CD14-positive monocyte (primary cell): Measurements from ENCODE around the gene BTBD19. TPM values are rescaled to one million over a fixed set of nuclear protein-coding genes. Genes with fewer than 3 reads are reported as not detected.

Source experiments
- DNase-seq, 3 donors: peaks; one replicate each; pipeline ENCODE4 v3.0.0-alpha.2; 2011 to 2022
- H2AFZ ChIP-seq: 2 replicates; pipeline ENCODE4 v1.6.0; 2012; ENCODE audit warnings: mild to moderate bottlenecking, low read depth, low read length, inconsistent platforms; ENCODE audit not compliant: insufficient read depth, poor library complexity, severe bottlenecking
- H3K27ac ChIP-seq, 2 donors: 1 replicate in 1 of 2; 2 replicates in 1 of 2; pipeline ENCODE4 v1.5.1; 2012 to 2013; ENCODE audit warnings: low read length in 2 of 2, control low read depth in 1 of 2, inconsistent platforms in 1 of 2, low read depth in 1 of 2, mild to moderate bottlenecking in 1 of 2
- H3K27me3 ChIP-seq, 2 donors: one replicate each; pipeline versions ENCODE4 v1.6.0 to v1.6.1; 2011 to 2013; ENCODE audit warnings: low read length in 2 of 2; ENCODE audit not compliant: control insufficient read depth in 2 of 2, insufficient read depth in 2 of 2
- H3K36me3 ChIP-seq, 2 donors: replicated peaks in 1 of 2; 1 replicate in 1 of 2; 2 replicates in 1 of 2; pipeline versions ENCODE4 v1.5.1 to v1.6.1; 2012 to 2013; ENCODE audit warnings: low read length in 2 of 2, control low read depth in 1 of 2, inconsistent platforms in 1 of 2, mild to moderate bottlenecking in 1 of 2; ENCODE audit not compliant: insufficient read depth in 2 of 2, control insufficient read depth in 1 of 2
- H3K4me1 ChIP-seq, 2 donors: 1 replicate in 1 of 2; 2 replicates in 1 of 2; pipeline versions ENCODE4 v1.5.1 to v1.6.1; 2012 to 2013; ENCODE audit warnings: low read length in 2 of 2, control low read depth in 1 of 2, inconsistent platforms in 1 of 2, mild to moderate bottlenecking in 1 of 2, moderate library complexity in 1 of 2; ENCODE audit not compliant: insufficient read depth in 2 of 2, control insufficient read depth in 1 of 2
- H3K4me2 ChIP-seq: replicated peaks from 2 replicates; pipeline ENCODE3; 2012; ENCODE audit warnings: low read length, moderate library complexity, mild to moderate bottlenecking; ENCODE audit not compliant: poor library complexity, severe bottlenecking; ENCODE audit errors: extremely low read depth
- H3K4me3 ChIP-seq, 3 experiments: fragments of 200-600 bp in 1 of 3; sonication (generic) in 1 of 3; replicated peaks in 1 of 3; 1 replicate in 2 of 3; 2 replicates in 1 of 3; pipeline ENCODE4 v1.5.1; 2011 to 2013; ENCODE audit warnings: low read length in 3 of 3, mild to moderate bottlenecking in 3 of 3, control low read depth in 2 of 3, low read depth in 2 of 3, inconsistent platforms in 1 of 3, moderate library complexity in 1 of 3
- H3K79me2 ChIP-seq: 2 replicates; pipeline ENCODE4 v1.6.0; 2012; ENCODE audit warnings: mild to moderate bottlenecking, control low read depth, inconsistent platforms, low read length, moderate library complexity; ENCODE audit not compliant: insufficient read depth
- H3K9ac ChIP-seq: 2 replicates; pipeline ENCODE4 v1.6.0; 2017; ENCODE audit warnings: low read length, mild to moderate bottlenecking; ENCODE audit not compliant: insufficient read depth, poor library complexity, severe bottlenecking
- H3K9me3 ChIP-seq, 2 donors: replicated peaks in 1 of 2; 1 replicate in 1 of 2; 2 replicates in 1 of 2; pipeline versions ENCODE4 v1.5.1 to v1.6.1; 2012 to 2013; ENCODE audit warnings: low read length in 2 of 2, control low read depth in 1 of 2; ENCODE audit not compliant: control insufficient read depth in 1 of 2, insufficient read depth in 1 of 2
- H4K20me1 ChIP-seq: 2 replicates; pipeline ENCODE4 v1.6.0; 2012; ENCODE audit warnings: mild to moderate bottlenecking, low read length, control low read depth, moderate library complexity; ENCODE audit not compliant: insufficient read depth
- H3K27ac Mint-ChIP-seq, 7 donors: one replicate each; pipeline ENCODE4 v1.8.0; 2020; ENCODE audit warnings: mild to moderate bottlenecking in 7 of 7, mixed read lengths in 7 of 7, moderate library complexity in 6 of 7, inconsistent platforms in 2 of 7
- H3K27me3 Mint-ChIP-seq, 3 donors: one replicate each; pipeline ENCODE4 v1.8.0; 2021 to 2022; ENCODE audit warnings: low read depth in 3 of 3, mild to moderate bottlenecking in 3 of 3, mixed read lengths in 3 of 3, moderate library complexity in 3 of 3, inconsistent platforms in 1 of 3
- H3K36me3 Mint-ChIP-seq, 2 donors: one replicate each; pipeline ENCODE4 v1.8.0; 2020; ENCODE audit warnings: mixed read lengths in 2 of 2, inconsistent platforms in 1 of 2, mild to moderate bottlenecking in 1 of 2
- H3K4me1 Mint-ChIP-seq: one replicate; pipeline ENCODE4 v1.8.0; 2020; ENCODE audit warnings: mild to moderate bottlenecking, mixed read lengths
- H3K4me3 Mint-ChIP-seq, 2 donors: one replicate each; pipeline ENCODE4 v1.8.0; 2020; ENCODE audit warnings: mild to moderate bottlenecking in 2 of 2, mixed read lengths in 2 of 2, moderate library complexity in 1 of 2
- H3K9me3 Mint-ChIP-seq, 7 donors: one replicate each; pipeline ENCODE4 v1.8.0; 2020 to 2022; ENCODE audit warnings: mixed read lengths in 7 of 7, mild to moderate bottlenecking in 6 of 7, moderate library complexity in 6 of 7, inconsistent platforms in 2 of 7
- CTCF ChIP-seq: fragments of 200-600 bp; IDR thresholded peaks from one replicate; pipeline ENCODE4 v1.8.0; 2022; ENCODE audit warnings: antibody characterized with exemption, mild to moderate bottlenecking
- WGBS: methylation state at CpG from one replicate; pipeline ENCODE4 v1.1.5; 2013; ENCODE audit warnings: missing lambda C conversion rate; ENCODE audit not compliant: insufficient coverage; 5-methylcytosine and 5-hydroxymethylcytosine counted together
- intact Hi-C, 2 donors: fragments of 100-400 bp; cut with micrococcal nuclease; formaldehyde crosslinking; loops; one replicate each; pipeline versions ENCODE4 v1.15.0 to v1.15.1; 2023
- polyA plus RNA-seq, 3 donors: library from polyadenylated mRNA; depleted of rRNA in 1 of 3; unstranded in 2 of 3; stranded (reverse) in 1 of 3; fragments of 300-500 nt in 2 of 3; fragments of >200 nt in 1 of 3; fragmentation: Illumina TruSeq in 2 of 3; gene quantifications; 1 replicate in 2 of 3; 2 replicates in 1 of 3; pipeline ENCODE4 v1.2.3, GENCODE V29; 2012 to 2021

The BTBD19 gene
- polyA plus RNA-seq, 3 donors, result 0.10 to 6.3 (median 0.73) TPM

- Histone ChIP-seq H3K27ac (no peak overlapping the region), H3K9me3 (no peaks in the 10 kb centered on the region), H3K79me2 (no peaks in the 10 kb centered on the region), H3K4me3 (no peak overlapping the region), H3K27me3 (no peaks in the 10 kb centered on the region), H3K36me3 (peaks cover 0 to 12% of the 10 kb centered on the region in 2 donors), H4K20me1 (no peaks in the 10 kb centered on the region), H3K9ac (no peak overlapping the region), H3K4me1 (no peaks in the 10 kb centered on the region), H3K4me2 (no peak overlapping the region), H2AFZ (no peak overlapping the region)
- intact Hi-C loops, result no loop called here
- Mint-ChIP-seq H3K4me1 (no peaks in the 10 kb centered on the region), H3K36me3 (peaks cover 28 to 42% of the 10 kb centered on the region in 2 donors), H3K27me3 (peaks cover 0 to 2% (median 0%) of the 10 kb centered on the region in 3 donors), H3K9me3 (peaks cover 0 to 5% (median 0%) of the 10 kb centered on the region in 7 donors), H3K27ac (no peak overlapping the region), H3K4me3 (no peak overlapping the region)
- TF ChIP-seq CTCF, result no peak
- 83% methylated on average over 1 of the region's 2 CpGs for WGBS
- DNase-seq, result no peak
Observed at GRCh38 chr1:44849575-44850132, 41.3 kb downstream of the BTBD19 start.

- Histone ChIP-seq H3K9me3 (no peaks in the 10 kb centered on the region), H3K27ac (no peak overlapping the region), H3K79me2 (no peaks in the 10 kb centered on the region), H2AFZ (no peak overlapping the region), H3K27me3 (no peaks in the 10 kb centered on the region), H3K4me2 (no peak overlapping the region), H3K36me3 (peaks cover 0 to 19% of the 10 kb centered on the region in 2 donors), H3K4me1 (no peaks in the 10 kb centered on the region), H4K20me1 (no peaks in the 10 kb centered on the region), H3K4me3 (no peak overlapping the region), H3K9ac (no peak overlapping the region)
- peaks cover 6% of the 10 kb centered on the region for H3K4me1 Mint-ChIP-seq
- DNase-seq, result no peak
- H3K9me3 Mint-ChIP-seq, result peaks cover 0 to 5% (median 0%) of the 10 kb centered on the region in 7 donors
- peaks cover 0 to 2% (median 0%) of the 10 kb centered on the region in 3 donors for H3K27me3 Mint-ChIP-seq
- no peak overlapping the region for H3K27ac Mint-ChIP-seq
- no CpG with 5 or more reads among the region's 1 CpG for WGBS
- intact Hi-C loops, result no loop called here
- H3K36me3 Mint-ChIP-seq, result peaks cover 35 to 50% of the 10 kb centered on the region in 2 donors
- TF ChIP-seq CTCF, result no peak
- no peak overlapping the region for H3K4me3 Mint-ChIP-seq
Observed at GRCh38 chr1:44851308-44851707, 43.0 kb downstream of the BTBD19 start.
